ENCODE measurements around the gene STX4.

The STX4 gene

DNA sequence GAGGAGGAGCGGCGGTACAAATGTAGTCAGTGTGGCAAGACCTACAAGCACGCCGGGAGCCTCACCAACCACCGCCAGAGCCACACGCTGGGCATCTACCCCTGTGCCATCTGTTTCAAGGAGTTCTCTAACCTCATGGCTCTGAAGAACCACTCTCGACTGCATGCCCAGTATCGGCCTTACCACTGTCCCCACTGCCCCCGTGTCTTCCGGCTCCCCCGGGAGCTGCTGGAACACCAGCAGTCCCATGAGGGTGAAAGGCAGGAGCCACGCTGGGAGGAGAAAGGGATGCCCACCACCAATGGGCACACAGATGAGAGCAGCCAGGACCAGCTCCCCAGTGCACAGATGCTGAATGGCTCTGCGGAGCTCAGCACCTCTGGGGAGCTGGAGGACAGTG is 43.7 kb downstream of the STX4 start:
- no peak for TF ChIP-seq CTCF (conservative IDR thresholded peaks at IDR 0.05; ENCODE audit: low read depth, low read length)
- Histone ChIP-seq H4K20me1 (ENCODE audit: insufficient read depth) (no peaks in the 10 kb centered on the region), H3K4me3 (IDR thresholded peaks at IDR 0.05; ENCODE audit: insufficient read depth, low read depth, low read length) (no peak overlapping the region), H3K36me3 (ENCODE audit: insufficient read depth) (no peaks in the 10 kb centered on the region; the same call in 1 of the 2 replicates), H3K27me3 (ENCODE audit: insufficient read depth, low read depth) (no peaks in the 10 kb centered on the region), H2AFZ (ENCODE audit: low read depth) (no peak overlapping the region), H3K9ac (no peak overlapping the region), H3K4me1 (ENCODE audit: low read depth, poor library complexity, severe bottlenecking) (peaks cover 13% of the 10 kb centered on the region), H3K4me2 (no peak overlapping the region), H3K27ac (no peak overlapping the region), H3K79me2 (ENCODE audit: insufficient read depth, low read depth) (peaks cover 51% of the 10 kb centered on the region)

DNA sequence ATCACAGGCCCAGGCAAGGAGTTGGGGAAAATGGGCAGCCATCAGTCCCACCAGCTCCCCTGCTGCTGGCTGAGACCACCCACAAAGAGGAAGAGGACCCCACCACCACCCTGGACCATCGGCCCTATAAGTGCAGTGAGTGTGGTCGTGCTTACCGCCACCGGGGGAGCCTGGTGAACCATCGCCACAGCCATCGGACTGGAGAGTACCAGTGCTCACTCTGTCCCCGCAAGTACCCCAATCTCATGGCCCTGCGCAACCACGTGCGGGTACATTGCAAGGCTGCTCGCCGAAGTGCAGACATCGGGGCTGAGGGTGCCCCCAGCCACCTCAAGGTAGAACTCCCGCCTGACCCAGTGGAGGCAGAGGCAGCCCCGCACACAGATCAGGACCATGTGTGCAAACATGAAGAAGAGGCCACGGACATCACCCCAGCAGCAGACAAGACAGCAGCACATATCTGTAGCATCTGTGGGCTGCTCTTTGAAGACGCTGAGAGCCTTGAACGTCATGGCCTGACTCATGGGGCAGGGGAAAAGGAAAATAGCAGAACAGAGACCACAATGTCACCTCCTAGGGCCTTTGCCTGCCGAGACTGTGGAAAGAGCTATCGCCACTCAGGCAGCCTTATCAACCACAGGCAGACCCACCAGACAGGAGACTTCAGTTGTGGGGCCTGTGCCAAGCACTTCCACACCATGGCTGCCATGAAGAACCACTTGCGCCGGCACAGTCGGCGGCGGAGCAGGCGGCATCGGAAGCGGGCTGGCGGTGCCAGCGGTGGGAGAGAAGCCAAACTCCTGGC is 44.4 kb downstream of the STX4 start:
- Histone ChIP-seq H3K79me2 (ENCODE audit: insufficient read depth, low read depth) (peaks cover 43% of the 10 kb centered on the region), H3K9ac (no peak overlapping the region), H3K4me1 (ENCODE audit: low read depth, poor library complexity, severe bottlenecking) (peaks cover 10% of the 10 kb centered on the region), H2AFZ (ENCODE audit: low read depth) (no peak overlapping the region), H3K4me2 (no peak overlapping the region), H3K4me3 (IDR thresholded peaks at IDR 0.05; ENCODE audit: insufficient read depth, low read depth, low read length) (no peak overlapping the region), H3K27ac (no peak overlapping the region), H3K36me3 (ENCODE audit: insufficient read depth) (no peaks in the 10 kb centered on the region; the same call in 1 of the 2 replicates), H4K20me1 (ENCODE audit: insufficient read depth) (no peaks in the 10 kb centered on the region), H3K27me3 (ENCODE audit: insufficient read depth, low read depth) (no peaks in the 10 kb centered on the region)
- no peak for TF ChIP-seq CTCF (conservative IDR thresholded peaks at IDR 0.05; ENCODE audit: low read depth, low read length)

DNA sequence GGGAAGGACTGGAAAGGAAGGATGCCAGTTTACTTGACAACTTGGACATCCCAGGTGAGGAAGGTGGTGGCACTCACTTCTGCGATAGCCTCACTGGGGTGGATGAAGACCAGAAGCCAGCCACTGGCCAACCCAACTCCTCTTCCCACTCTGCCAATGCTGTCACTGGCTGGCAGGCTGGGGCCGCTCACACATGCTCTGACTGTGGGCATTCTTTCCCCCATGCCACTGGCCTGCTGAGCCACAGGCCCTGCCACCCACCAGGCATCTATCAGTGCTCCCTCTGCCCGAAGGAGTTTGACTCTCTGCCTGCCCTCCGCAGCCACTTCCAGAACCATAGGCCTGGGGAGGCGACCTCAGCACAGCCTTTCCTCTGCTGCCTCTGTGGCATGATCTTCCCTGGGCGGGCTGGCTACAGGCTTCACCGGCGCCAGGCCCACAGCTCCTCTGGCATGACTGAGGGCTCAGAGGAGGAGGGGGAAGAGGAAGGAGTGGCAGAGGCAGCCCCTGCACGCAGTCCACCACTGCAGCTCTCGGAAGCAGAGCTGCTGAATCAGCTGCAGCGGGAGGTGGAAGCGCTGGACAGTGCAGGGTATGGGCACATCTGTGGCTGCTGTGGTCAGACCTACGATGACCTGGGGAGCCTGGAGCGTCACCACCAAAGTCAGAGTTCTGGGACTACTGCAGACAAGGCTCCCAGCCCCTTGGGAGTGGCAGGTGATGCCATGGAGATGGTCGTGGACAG is 45.4 kb downstream of the STX4 start:
- Histone ChIP-seq H3K27ac (no peak overlapping the region), H3K4me1 (ENCODE audit: low read depth, poor library complexity, severe bottlenecking) (peaks cover 10% of the 10 kb centered on the region), H3K4me3 (IDR thresholded peaks at IDR 0.05; ENCODE audit: insufficient read depth, low read depth, low read length) (no peak overlapping the region), H4K20me1 (ENCODE audit: insufficient read depth) (no peaks in the 10 kb centered on the region), H3K79me2 (ENCODE audit: insufficient read depth, low read depth) (peaks cover 40% of the 10 kb centered on the region), H3K9ac (no peak overlapping the region), H3K36me3 (ENCODE audit: insufficient read depth) (no peaks in the 10 kb centered on the region; the same call in 1 of the 2 replicates), H3K27me3 (ENCODE audit: insufficient read depth, low read depth) (no peaks in the 10 kb centered on the region), H2AFZ (ENCODE audit: low read depth) (no peak overlapping the region), H3K4me2 (no peak overlapping the region)
- TF ChIP-seq CTCF (conservative IDR thresholded peaks at IDR 0.05; ENCODE audit: low read depth, low read length), result no peak

- no peaks in the 10 kb centered on the region for H3K27me3 ChIP-seq (ENCODE audit: insufficient read depth, low read depth)
- no peak overlapping the region for H2AFZ ChIP-seq (ENCODE audit: low read depth)
- H3K79me2 ChIP-seq (ENCODE audit: insufficient read depth, low read depth), result peaks cover 39% of the 10 kb centered on the region
- no peak overlapping the region for H3K4me2 ChIP-seq
- H3K4me3 ChIP-seq (IDR thresholded peaks at IDR 0.05; ENCODE audit: insufficient read depth, low read depth, low read length), result no peak overlapping the region
- TF ChIP-seq CTCF (conservative IDR thresholded peaks at IDR 0.05; ENCODE audit: low read depth, low read length), result no peak
- no peaks in the 10 kb centered on the region for H4K20me1 ChIP-seq (ENCODE audit: insufficient read depth)
- no peak overlapping the region for H3K27ac ChIP-seq
- no peaks in the 10 kb centered on the region; the same call in 1 of the 2 replicates for H3K36me3 ChIP-seq (ENCODE audit: insufficient read depth)
- H3K9ac ChIP-seq, result no peak overlapping the region
- peaks cover 10% of the 10 kb centered on the region for H3K4me1 ChIP-seq (ENCODE audit: low read depth, poor library complexity, severe bottlenecking)
Observed at GRCh38 chr16:31079342-31079944, 46.1 kb downstream of the STX4 start.

Measured in KMS-11 (cell line).